Brain microvascular endothelial cell (primary cell): ENCODE results near the gene PERCC1.

Experiments
- DNase-seq: peaks from one replicate; pipeline ENCODE4 v3.0.0-alpha.2; 2020
- H3K27ac ChIP-seq: fragments of 250-450 bp; sonication (Bioruptor Pico); 2 replicates; pipeline ENCODE4 v1.5.1; 2020; ENCODE audit warnings: mild to moderate bottlenecking, moderate library complexity
- H3K27me3 ChIP-seq: fragments of 250-450 bp; sonication (Bioruptor Pico); replicated peaks from 2 replicates; pipeline ENCODE4 v1.5.1; 2020; ENCODE audit warnings: mild to moderate bottlenecking
- H3K36me3 ChIP-seq: fragments of 250-450 bp; sonication (Bioruptor Pico); replicated peaks from 2 replicates; pipeline ENCODE4 v1.5.1; 2020; ENCODE audit warnings: mild to moderate bottlenecking
- H3K4me3 ChIP-seq: 2 replicates; pipeline ENCODE4 v1.5.1; 2011; ENCODE audit warnings: low read depth, mild to moderate bottlenecking, control low read depth, low read length, moderate library complexity
- in situ Hi-C: cut with HindIII; loops from 2 replicates; pipeline ENCODE4 v1.10.0; 2017; ENCODE audit warnings: low sequenced_read_pairs, low pct_ligation_motif_present
- TF ChIP-seq, protein P1 (sequence below): IDR thresholded peaks from 2 replicates; pipeline ENCODE4 v1.5.1; 2011; ENCODE audit warnings: low read depth, mild to moderate bottlenecking, moderate library complexity, low read length, control low read depth, inconsistent platforms; ENCODE audit errors: missing control alignments

PERCC1 gene

DNA sequence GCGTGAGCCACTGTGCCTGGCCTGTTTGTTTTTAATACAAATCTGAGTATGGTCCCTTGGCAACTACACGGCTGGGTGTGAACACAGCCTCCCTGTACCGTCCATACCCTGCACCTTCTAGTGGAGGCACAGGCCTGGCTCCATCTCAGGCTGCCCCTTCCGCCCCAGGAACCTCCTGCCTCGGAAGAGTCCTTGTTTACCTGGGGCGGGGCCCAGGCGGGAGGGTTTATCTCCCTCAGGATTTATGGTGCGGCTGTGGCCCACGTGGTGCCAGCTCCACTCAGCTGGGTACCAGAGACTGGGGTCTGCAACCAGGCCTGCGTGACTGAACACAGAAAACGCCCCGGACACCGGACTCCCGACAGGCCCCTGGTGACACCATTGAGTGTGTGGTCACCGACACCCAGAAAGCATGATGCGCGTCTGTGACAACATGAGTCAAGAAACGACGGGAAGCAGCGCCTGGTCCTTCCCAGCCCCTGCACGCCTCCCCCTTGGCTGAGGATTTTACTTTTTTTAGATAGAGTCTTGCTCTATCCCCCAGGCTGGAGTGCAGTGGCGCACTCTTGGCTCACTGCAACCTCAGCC lies 35.3 kb upstream of the PERCC1 start:
- Histone ChIP-seq H3K27ac (no peak overlapping the region), H3K36me3 (no peaks in the 10 kb centered on the region), H3K27me3 (no peaks in the 10 kb centered on the region), H3K4me3 (no peak overlapping the region)
- TF ChIP-seq, protein P1, sequence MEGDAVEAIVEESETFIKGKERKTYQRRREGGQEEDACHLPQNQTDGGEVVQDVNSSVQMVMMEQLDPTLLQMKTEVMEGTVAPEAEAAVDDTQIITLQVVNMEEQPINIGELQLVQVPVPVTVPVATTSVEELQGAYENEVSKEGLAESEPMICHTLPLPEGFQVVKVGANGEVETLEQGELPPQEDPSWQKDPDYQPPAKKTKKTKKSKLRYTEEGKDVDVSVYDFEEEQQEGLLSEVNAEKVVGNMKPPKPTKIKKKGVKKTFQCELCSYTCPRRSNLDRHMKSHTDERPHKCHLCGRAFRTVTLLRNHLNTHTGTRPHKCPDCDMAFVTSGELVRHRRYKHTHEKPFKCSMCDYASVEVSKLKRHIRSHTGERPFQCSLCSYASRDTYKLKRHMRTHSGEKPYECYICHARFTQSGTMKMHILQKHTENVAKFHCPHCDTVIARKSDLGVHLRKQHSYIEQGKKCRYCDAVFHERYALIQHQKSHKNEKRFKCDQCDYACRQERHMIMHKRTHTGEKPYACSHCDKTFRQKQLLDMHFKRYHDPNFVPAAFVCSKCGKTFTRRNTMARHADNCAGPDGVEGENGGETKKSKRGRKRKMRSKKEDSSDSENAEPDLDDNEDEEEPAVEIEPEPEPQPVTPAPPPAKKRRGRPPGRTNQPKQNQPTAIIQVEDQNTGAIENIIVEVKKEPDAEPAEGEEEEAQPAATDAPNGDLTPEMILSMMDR, result no peak
- in situ Hi-C loops, result no loop called here
- no peak for DNase-seq

DNA sequence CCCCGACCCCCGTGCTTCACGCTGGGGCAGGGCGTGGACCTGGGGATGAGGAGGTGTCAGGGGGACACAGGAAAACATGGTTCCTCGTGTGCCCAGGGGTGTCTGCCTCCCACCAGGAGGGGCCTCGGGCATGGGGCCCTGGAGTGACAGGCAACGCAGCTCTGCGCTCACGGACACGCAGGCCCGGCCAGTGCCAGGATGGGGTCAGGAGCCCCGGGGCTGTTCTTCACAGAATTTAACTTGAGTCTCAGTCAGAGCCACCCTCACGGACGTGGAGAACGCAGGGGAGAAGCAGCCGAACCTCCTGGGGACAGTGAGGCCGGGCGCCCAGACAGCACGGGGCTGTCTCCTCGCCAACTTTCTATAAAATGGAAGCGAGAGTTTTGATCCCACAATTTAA lies 33.1 kb upstream of the PERCC1 start:
- TF ChIP-seq, protein P1, result no peak
- Histone ChIP-seq H3K4me3 (no peak overlapping the region), H3K27ac (no peak overlapping the region), H3K27me3 (no peaks in the 10 kb centered on the region), H3K36me3 (no peaks in the 10 kb centered on the region)
- DNase-seq, result no peak
- in situ Hi-C loops, result no loop called here

DNA sequence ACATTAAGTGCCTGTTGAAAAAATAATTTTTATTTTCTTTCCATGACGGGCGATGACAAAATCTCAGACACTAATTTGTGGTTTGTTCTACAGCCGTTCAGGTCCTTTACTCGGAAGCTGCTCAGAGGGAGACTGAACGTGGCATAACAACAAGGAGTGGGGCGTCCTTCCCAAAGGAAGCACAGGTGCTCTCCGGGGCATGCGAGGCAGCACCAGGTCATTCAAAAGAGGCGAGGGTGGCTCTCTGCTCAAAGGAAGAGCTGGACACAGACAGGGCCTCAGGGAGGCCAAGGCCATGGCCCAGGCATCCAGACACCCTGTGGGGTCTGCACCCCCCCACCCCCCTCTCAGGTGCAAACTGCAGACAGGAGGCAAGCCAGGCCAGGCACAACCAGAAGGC lies 32.5 kb upstream of the PERCC1 start:
- TF ChIP-seq, protein P1, result no peak
- in situ Hi-C loops, result no loop called here
- Histone ChIP-seq H3K27ac (no peak overlapping the region), H3K27me3 (no peaks in the 10 kb centered on the region), H3K4me3 (no peak overlapping the region), H3K36me3 (no peaks in the 10 kb centered on the region)
- no peak for DNase-seq

DNA sequence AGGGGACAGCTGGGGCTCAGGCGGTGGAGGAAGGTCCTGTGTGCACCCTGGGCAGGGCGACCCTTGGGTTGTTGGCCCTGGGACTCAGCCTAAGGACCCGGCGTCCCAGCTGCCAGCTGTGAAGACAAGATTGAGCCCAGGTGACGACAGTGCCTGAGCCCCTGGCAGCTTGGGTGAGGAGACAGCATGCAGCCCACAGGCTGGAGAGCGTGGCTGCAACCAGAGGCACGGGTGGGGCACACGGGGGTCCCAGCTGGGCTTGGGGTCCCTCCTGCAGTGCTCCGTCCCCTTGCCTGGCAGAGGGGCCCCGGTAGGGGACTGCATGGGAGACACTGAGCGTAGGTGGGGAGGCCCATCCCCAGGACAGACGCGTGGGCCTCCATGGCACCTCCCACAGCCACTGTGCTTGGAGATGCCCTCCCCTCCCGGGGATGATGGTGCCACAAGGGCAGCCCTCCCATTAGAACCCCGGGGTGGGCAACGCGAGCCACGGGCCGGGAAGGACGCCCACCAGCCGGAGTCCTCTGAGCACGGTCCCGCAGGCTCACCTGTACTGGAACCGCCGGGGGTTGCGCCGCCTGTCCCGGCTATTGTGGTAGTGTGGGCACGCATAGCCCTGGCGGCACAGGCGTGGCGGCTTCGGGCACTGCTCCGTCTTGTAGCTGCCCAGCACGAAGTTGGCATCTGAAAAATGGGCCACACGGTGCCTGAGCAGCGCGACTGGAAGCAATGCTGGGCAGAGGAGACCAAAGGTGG lies 31.9 kb upstream of the PERCC1 start:
- no peak overlapping the region for H3K4me3 ChIP-seq
- no peaks in the 10 kb centered on the region for H3K36me3 ChIP-seq
- H3K27me3 ChIP-seq, result no peaks in the 10 kb centered on the region
- TF ChIP-seq, protein P1, result no peak
- no peak for DNase-seq
- in situ Hi-C loops, result no loop called here
- H3K27ac ChIP-seq, result no peak overlapping the region

DNA sequence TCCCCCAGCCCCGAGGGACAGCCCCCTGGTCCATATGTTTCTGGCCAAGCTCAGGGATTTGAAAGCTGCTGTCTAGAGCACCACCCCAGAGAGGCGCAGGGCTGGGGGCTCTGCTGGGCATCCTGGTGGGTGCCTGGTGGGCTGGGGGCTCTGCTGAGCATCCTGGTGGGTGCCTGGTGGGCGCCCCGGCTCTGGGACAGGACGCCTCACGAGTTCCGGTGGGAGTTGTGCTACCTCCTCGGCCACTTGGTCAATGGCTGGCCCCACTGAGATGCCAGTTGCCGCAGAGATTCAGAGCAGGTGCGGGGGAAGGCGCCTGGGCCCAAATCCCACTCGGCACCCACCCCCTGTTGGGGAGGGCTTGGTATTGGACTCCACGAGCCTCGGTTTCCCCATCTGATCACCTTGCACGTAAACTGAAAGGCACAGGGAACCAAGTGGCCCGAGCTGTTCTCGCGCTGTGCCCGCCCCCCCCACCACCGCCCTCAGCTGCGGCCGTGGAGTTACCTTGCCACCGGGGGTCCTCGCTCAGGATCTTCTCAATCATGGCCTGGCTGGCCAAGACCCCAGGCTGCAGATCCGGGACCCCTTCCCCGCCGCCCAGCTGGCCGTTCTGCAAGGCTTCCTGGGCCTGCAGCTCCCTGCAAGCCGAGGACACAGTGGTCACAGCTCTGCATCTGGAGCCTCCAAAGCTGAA lies 29.7 kb upstream of the PERCC1 start:
- H3K27ac ChIP-seq, result no peak overlapping the region

More for the DNA sequence above, 29.7 kb upstream of the PERCC1 start:
- Histone ChIP-seq H3K4me3 (no peak overlapping the region), H3K27me3 (no peaks in the 10 kb centered on the region), H3K36me3 (no peaks in the 10 kb centered on the region)
- TF ChIP-seq, protein P1, result no peak
- no peak for DNase-seq
- in situ Hi-C loops, result no loop called here
